H1 (cell line): Measurements from ENCODE around the gene ZSCAN20. TPM values are rescaled to one million over a fixed set of nuclear protein-coding genes. Genes with fewer than 3 reads are reported as not detected.

ENCODE experiments used
- CTCF ChIA-PET: fragments of 300-600 bp; sonication (Branson Sonifier 250); formaldehyde crosslinking; loops from one replicate; lab custom pipeline; 2021; ENCODE audit not compliant: partially characterized antibody; lab: Charles Lee
- POLR2A ChIA-PET: fragments of 300-600 bp; sonication (Branson Sonifier 250); formaldehyde crosslinking; loops from one replicate; lab custom pipeline; 2021; ENCODE audit warnings: inconsistent platforms; ENCODE audit not compliant: partially characterized antibody; lab: Charles Lee
- DNase-seq, 2 experiments: peaks; one replicate each; pipeline versions ENCODE4 v3.0.0 to v3.0.0-alpha.2; 2010 to 2022; ENCODE audit warnings: low spot score in 2 of 2, low read depth in 1 of 2, mixed read lengths in 1 of 2
- FAIRE-seq: peaks from 2 replicates; lab custom pipeline; 2011; peaks lifted over from hg19 to GRCh38; lab: Jason Lieb, UNC
- H2AFZ ChIP-seq: 2 replicates; pipeline ENCODE4 v1.8.1; 2012; ENCODE audit warnings: low read length, inconsistent platforms
- H2AK5ac ChIP-seq: 2 replicates; pipeline ENCODE4 v1.6.1; 2013; ENCODE audit warnings: low read depth, low read length
- H2BK120ac ChIP-seq: replicated peaks from 2 replicates; pipeline ENCODE3; 2013; ENCODE audit warnings: low read depth, low read length, inconsistent platforms
- H2BK12ac ChIP-seq: 2 replicates; pipeline ENCODE4 v1.6.1; 2013; ENCODE audit warnings: low read depth, low read length
- H2BK15ac ChIP-seq: 2 replicates; pipeline ENCODE4 v1.6.1; 2013; ENCODE audit warnings: low read length
- H2BK20ac ChIP-seq: 2 replicates; pipeline ENCODE4 v1.6.1; 2013; ENCODE audit warnings: low read length
- H2BK5ac ChIP-seq: 2 replicates; pipeline ENCODE4 v1.6.1; 2013; ENCODE audit warnings: low read depth, low read length
- H3K14ac ChIP-seq: 2 replicates; pipeline ENCODE4 v1.6.1; 2013; ENCODE audit warnings: inconsistent platforms; ENCODE audit not compliant: insufficient read length
- H3K18ac ChIP-seq: 2 replicates; pipeline ENCODE4 v1.6.1; 2013; ENCODE audit warnings: low read length; ENCODE audit errors: extremely low read depth
- H3K23ac ChIP-seq: 2 replicates; pipeline ENCODE4 v1.6.1; 2013; ENCODE audit warnings: inconsistent platforms; ENCODE audit not compliant: insufficient read length
- H3K23me2 ChIP-seq: 2 replicates; pipeline ENCODE4 v1.6.1; 2013; ENCODE audit warnings: low read depth, low read length
- H3K27ac ChIP-seq: 2 replicates; pipeline ENCODE4 v1.6.1; 2011; ENCODE audit warnings: low read depth, low read length, inconsistent platforms
- H3K27me3 ChIP-seq, 4 experiments: replicated peaks in 1 of 4; 1 replicate in 1 of 4; 2 replicates in 3 of 4; pipeline versions ENCODE4 v1.6.1 to v1.8.1; 2011 to 2013; ENCODE audit warnings: low read length in 3 of 4, mild to moderate bottlenecking in 3 of 4, inconsistent platforms in 2 of 4, mixed read lengths in 2 of 4, moderate library complexity in 1 of 4; ENCODE audit not compliant: control insufficient read depth in 3 of 4, insufficient read depth in 3 of 4; ENCODE audit errors: extremely low read depth in 1 of 4
- H3K36me3 ChIP-seq, 4 experiments: 2 replicates each; pipeline versions ENCODE4 v1.6.1 to v1.8.1; 2011 to 2013; ENCODE audit warnings: mild to moderate bottlenecking in 4 of 4, low read length in 3 of 4, moderate library complexity in 2 of 4, control low read depth in 1 of 4, inconsistent platforms in 1 of 4; ENCODE audit not compliant: insufficient read depth in 4 of 4, control insufficient read depth in 2 of 4
- H3K4ac ChIP-seq: replicated peaks from 2 replicates; pipeline ENCODE3; 2013; ENCODE audit warnings: low read length, low read depth, mixed read lengths, inconsistent platforms; ENCODE audit not compliant: insufficient read length
- H3K4me1 ChIP-seq, 4 experiments: replicated peaks in 1 of 4; 1 replicate in 1 of 4; 2 replicates in 3 of 4; pipeline versions ENCODE4 v1.6.1 to v1.8.1; 2011 to 2013; ENCODE audit warnings: low read length in 3 of 4, inconsistent platforms in 2 of 4, mixed read lengths in 1 of 4; ENCODE audit not compliant: insufficient read depth in 4 of 4, control insufficient read depth in 3 of 4
- H3K4me2 ChIP-seq, 2 experiments: 2 replicates each; pipeline versions ENCODE4 v1.6.1 to v1.8.1; 2011 to 2013; ENCODE audit warnings: low read depth in 2 of 2, low read length in 2 of 2, control low read depth in 1 of 2, inconsistent platforms in 1 of 2, mild to moderate bottlenecking in 1 of 2; ENCODE audit not compliant: insufficient read depth in 1 of 2
- H3K4me3 ChIP-seq, 4 experiments: fragments of 200-600, 300-600 bp in 1 of 4; sonication (generic), shearing (Covaris generic), sonication (Bioruptor Twin) in 1 of 4; 2 replicates each; pipeline versions ENCODE4 v1.5.1 to v1.8.1; 2011 to 2016; ENCODE audit warnings: low read length in 4 of 4, low read depth in 3 of 4, control low read depth in 2 of 4, inconsistent platforms in 2 of 4, mild to moderate bottlenecking in 2 of 4, mixed read lengths in 1 of 4, moderate library complexity in 1 of 4; ENCODE audit not compliant: insufficient read depth in 2 of 4; ENCODE audit errors: extremely low read depth in 1 of 4
- H3K56ac ChIP-seq: replicated peaks from 2 replicates; pipeline ENCODE3; 2013; ENCODE audit warnings: low read depth, mild to moderate bottlenecking, mixed read lengths, low read length, inconsistent platforms; ENCODE audit not compliant: insufficient read length
- H3K79me1 ChIP-seq: 2 replicates; pipeline ENCODE4 v1.6.1; 2013; ENCODE audit warnings: low read depth, low read length, control low read depth
- H3K79me2 ChIP-seq, 2 experiments: 2 replicates each; pipeline versions ENCODE4 v1.6.1 to v1.8.1; 2012 to 2013; ENCODE audit warnings: low read length in 2 of 2, mild to moderate bottlenecking in 2 of 2, inconsistent platforms in 1 of 2; ENCODE audit not compliant: insufficient read depth in 2 of 2, control insufficient read depth in 1 of 2
- H3K9ac ChIP-seq, 4 experiments: replicated peaks in 1 of 4; 1 replicate in 1 of 4; 2 replicates in 3 of 4; pipeline versions ENCODE4 v1.6.1 to v1.8.1; 2011 to 2013; ENCODE audit warnings: low read depth in 3 of 4, low read length in 3 of 4, control low read depth in 2 of 4, mild to moderate bottlenecking in 2 of 4, moderate library complexity in 2 of 4, inconsistent platforms in 1 of 4; ENCODE audit errors: extremely low read depth in 1 of 4
- H3K9me3 ChIP-seq, 2 experiments: 2 replicates each; pipeline versions ENCODE4 v1.6.1 to v1.8.1; 2012 to 2013; ENCODE audit warnings: mild to moderate bottlenecking in 2 of 2, moderate library complexity in 2 of 2, control low read depth in 1 of 2, inconsistent platforms in 1 of 2, low read depth in 1 of 2, low read length in 1 of 2, mixed read lengths in 1 of 2; ENCODE audit not compliant: insufficient read depth in 2 of 2
- H4K20me1 ChIP-seq, 2 experiments: replicated peaks in 1 of 2; 2 replicates each; pipeline versions ENCODE3 to v1.8.1; 2011 to 2013; ENCODE audit warnings: inconsistent platforms in 2 of 2, low read length in 2 of 2, mild to moderate bottlenecking in 1 of 2; ENCODE audit not compliant: insufficient read depth in 2 of 2, control insufficient read depth in 1 of 2
- H4K5ac ChIP-seq: 2 replicates; pipeline ENCODE4 v1.6.1; 2013; ENCODE audit warnings: low read length, low read depth, mixed read lengths, inconsistent platforms; ENCODE audit not compliant: insufficient read length
- H4K8ac ChIP-seq: 2 replicates; pipeline ENCODE4 v1.8.0; 2013; ENCODE audit warnings: mild to moderate bottlenecking, moderate library complexity, low read length, inconsistent platforms; ENCODE audit not compliant: insufficient read depth; ENCODE audit errors: extremely low read depth
- H4K91ac ChIP-seq: replicated peaks from 2 replicates; pipeline ENCODE3; 2013; ENCODE audit warnings: low read length, mixed read lengths, inconsistent platforms; ENCODE audit not compliant: insufficient read length
- BCL11A ChIP-seq, 2 experiments: IDR thresholded peaks; one replicate each; pipeline ENCODE4 v1.6.1; 2011; ENCODE audit warnings: low read depth in 2 of 2, low read length in 2 of 2, mild to moderate bottlenecking in 2 of 2
- CREB1 ChIP-seq: IDR thresholded peaks from 2 replicates; pipeline ENCODE4 v1.6.1; 2012; ENCODE audit warnings: inconsistent platforms
- FOSL1 ChIP-seq: IDR thresholded peaks from 2 replicates; pipeline ENCODE4 v1.6.1; 2011; ENCODE audit warnings: mild to moderate bottlenecking, low read depth, low read length, moderate library complexity; ENCODE audit not compliant: insufficient read depth
- KDM5A ChIP-seq: fragments of 200-600 bp; IDR thresholded peaks from 2 replicates; pipeline ENCODE4 v1.7.1; 2012; ENCODE audit warnings: mild to moderate bottlenecking, low read length, inconsistent platforms, mixed read lengths
- POLR2A ChIP-seq, 2 experiments: IDR thresholded peaks; 1 replicate in 1 of 2; 2 replicates in 1 of 2; pipeline ENCODE4 v1.6.1; 2011; ENCODE audit warnings: low read depth in 2 of 2, low read length in 2 of 2, mild to moderate bottlenecking in 2 of 2; ENCODE audit errors: control extremely low read depth in 1 of 2
- POU5F1 ChIP-seq: IDR thresholded peaks from 2 replicates; pipeline ENCODE4 v1.6.1; 2011; ENCODE audit warnings: low read depth, mild to moderate bottlenecking, low read length, moderate library complexity
- SIN3A ChIP-seq, 2 experiments: IDR thresholded peaks in 1 of 2; conservative IDR thresholded peaks in 1 of 2; 2 replicates each; pipeline ENCODE4 v1.6.1; 2011 to 2012; ENCODE audit warnings: low read length in 2 of 2, improper control_type of control experiment in 1 of 2, low read depth in 1 of 2, mild to moderate bottlenecking in 1 of 2
- SIRT6 ChIP-seq: IDR thresholded peaks from one replicate; pipeline ENCODE4 v1.7.1; 2012; ENCODE audit warnings: low read length, inconsistent platforms
- SIX5 ChIP-seq: IDR thresholded peaks from 2 replicates; pipeline ENCODE4 v1.6.1; 2011; ENCODE audit warnings: mild to moderate bottlenecking, low read depth, low read length
- SP2 ChIP-seq: IDR thresholded peaks from 2 replicates; pipeline ENCODE4 v1.6.1; 2012; ENCODE audit warnings: mild to moderate bottlenecking, low read length, inconsistent platforms
- TCF12 ChIP-seq: IDR thresholded peaks from 2 replicates; pipeline ENCODE4 v1.6.1; 2011; ENCODE audit warnings: low read depth, mild to moderate bottlenecking, low read length
- TEAD4 ChIP-seq: IDR thresholded peaks from 2 replicates; pipeline ENCODE4 v1.6.1; 2012; ENCODE audit warnings: low read depth, low read length, inconsistent platforms, mixed read lengths
- ZNF274 ChIP-seq: IDR thresholded peaks from 2 replicates; pipeline ENCODE4 v1.7.0; 2012; ENCODE audit warnings: low read length, borderline replicate concordance; ENCODE audit errors: extremely low read depth
- WGBS, 2 experiments: shearing (Covaris generic) in 1 of 2; methylation state at CpG; one replicate each; pipeline versions ENCODE4 v1.1.6 to v1.1.7; 2013 to 2015; ENCODE audit warnings: low lambda C conversion rate in 2 of 2, mixed read lengths in 2 of 2, inconsistent platforms in 1 of 2, low coverage in 1 of 2, missing lambda C conversion rate in 1 of 2; ENCODE audit not compliant: insufficient replicate concordance in 2 of 2, insufficient coverage in 1 of 2, insufficient read length in 1 of 2; ENCODE audit errors: extremely low coverage in 1 of 2, missing lambda C conversion rate in 1 of 2; 5-methylcytosine and 5-hydroxymethylcytosine counted together
- polyA plus RNA-seq, 7 experiments: library from polyadenylated mRNA; depleted of rRNA in 3 of 7; stranded (reverse) in 5 of 7; unstranded in 2 of 7; fragments of >200 nt in 5 of 7; fragments of 200-250 nt in 2 of 7; gene quantifications; 1 replicate in 5 of 7; 2 replicates in 1 of 7; 4 replicates in 1 of 7; pipeline versions ENCODE4 v1.2.1 to v1.2.3, GENCODE V29; 2011 to 2013; ENCODE audit warnings: missing spikeins in 2 of 7, mixed read lengths in 2 of 7
- total RNA-seq: library from RNA; stranded (reverse); fragmentation: NEBNext Ultra II Directional; extraction: Animal tissue kit (Norgen Biotek cat#: 25700); gene quantifications from 2 replicates; pipeline ENCODE4 v1.2.1, GENCODE V29; 2021
- TF ChIP-seq, protein P1 (sequence below): IDR thresholded peaks from 2 replicates; pipeline ENCODE4 v1.6.1; 2012; ENCODE audit warnings: low read length, inconsistent platforms

The ZSCAN20 gene
- total and polyA plus RNA-seq, 2 of the 8 experiments (the other 6 are each of a cell fraction or from before 2014, with no cell fraction given): 0.70 to 3.4 TPM

DNA sequence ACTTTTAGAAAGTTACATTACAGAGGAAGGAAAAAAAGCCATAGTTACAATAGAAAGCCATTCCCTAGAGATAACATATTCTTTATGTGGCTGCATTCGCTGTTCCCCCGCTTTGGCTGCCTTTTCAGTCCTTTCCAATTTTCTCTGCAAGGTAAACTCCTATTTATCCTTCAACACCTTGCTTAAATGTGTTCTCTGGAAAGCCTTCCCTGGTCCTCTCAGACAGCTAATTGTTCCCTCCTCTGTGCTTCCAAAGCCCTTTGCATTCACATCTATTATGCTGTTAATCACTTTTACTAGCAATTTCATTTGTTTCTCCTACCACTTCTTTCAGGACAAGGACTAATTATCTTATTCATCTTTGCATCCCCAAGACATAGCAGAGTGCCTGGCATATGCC, 43.1 kb upstream of the ZSCAN20 start:
- no peaks in the 10 kb centered on the region; the same call in 1 of the 2 replicates for H3K79me1 ChIP-seq
- no peak overlapping the region for H2BK15ac ChIP-seq
- no peak overlapping the region for H2BK120ac ChIP-seq
- H2BK5ac ChIP-seq: no peak overlapping the region
- DNase-seq: no peak
- H3K27me3 ChIP-seq: peaks cover 0 to 22% (median 14%) of the 10 kb centered on the region in 4 experiments; a peak in 5 of 7 replicates
- H3K36me3 ChIP-seq: no peaks in the 10 kb centered on the region
- H4K5ac ChIP-seq: no peak overlapping the region
- no peak overlapping the region for H4K8ac ChIP-seq
- no peak overlapping the region for H3K9ac ChIP-seq
- CTCF ChIA-PET: interaction anchor here (0.7 to 0.8 kb wide), 2 partner anchors 50 to 245 kb away, joined by 3 to 4 read pairs; no protein-coding TSS in a partner anchor
- FAIRE-seq: no peak
- no peak overlapping the region for H3K23ac ChIP-seq
- H3K9me3 ChIP-seq: no peaks in the 10 kb centered on the region
- no peak overlapping the region for H2BK20ac ChIP-seq
- H3K14ac ChIP-seq: no peak overlapping the region
- H3K4me2 ChIP-seq: peak overlapping the region; percentile 81 to 89
- H4K20me1 ChIP-seq: no peaks in the 10 kb centered on the region
- no peak overlapping the region for H4K91ac ChIP-seq
- H3K4me3 ChIP-seq: peak overlapping the region in 2 of 4 experiments; percentile 66; a peak in 4 of 8 replicates
- no peak overlapping the region for H3K56ac ChIP-seq
- H2BK12ac ChIP-seq: no peak overlapping the region
- POLR2A ChIA-PET: interaction anchor here (0.6 to 2.4 kb wide), 2 partner anchors 8 to 534 kb away, joined by 3 to 9 read pairs; no protein-coding TSS in a partner anchor
- no peaks in the 10 kb centered on the region for H3K79me2 ChIP-seq
- H2AK5ac ChIP-seq: no peak overlapping the region
- H3K4me1 ChIP-seq: peaks cover 0 to 22% (median 4%) of the 10 kb centered on the region in 4 experiments
- H2AFZ ChIP-seq: no peak overlapping the region
- 15% methylated on average over 2 of the region's 2 CpGs; no CpG with 5 or more reads in 1 of the 2 experiments for WGBS, 2 experiments
- H3K4ac ChIP-seq: no peak overlapping the region
- H3K23me2 ChIP-seq: peaks cover 5% of the 10 kb centered on the region; the same call in 1 of the 2 replicates
- no peak overlapping the region for H3K27ac ChIP-seq
- H3K18ac ChIP-seq: no peak overlapping the region
- no peak for TF ChIP-seq TEAD4
- TF ChIP-seq, protein P1, sequence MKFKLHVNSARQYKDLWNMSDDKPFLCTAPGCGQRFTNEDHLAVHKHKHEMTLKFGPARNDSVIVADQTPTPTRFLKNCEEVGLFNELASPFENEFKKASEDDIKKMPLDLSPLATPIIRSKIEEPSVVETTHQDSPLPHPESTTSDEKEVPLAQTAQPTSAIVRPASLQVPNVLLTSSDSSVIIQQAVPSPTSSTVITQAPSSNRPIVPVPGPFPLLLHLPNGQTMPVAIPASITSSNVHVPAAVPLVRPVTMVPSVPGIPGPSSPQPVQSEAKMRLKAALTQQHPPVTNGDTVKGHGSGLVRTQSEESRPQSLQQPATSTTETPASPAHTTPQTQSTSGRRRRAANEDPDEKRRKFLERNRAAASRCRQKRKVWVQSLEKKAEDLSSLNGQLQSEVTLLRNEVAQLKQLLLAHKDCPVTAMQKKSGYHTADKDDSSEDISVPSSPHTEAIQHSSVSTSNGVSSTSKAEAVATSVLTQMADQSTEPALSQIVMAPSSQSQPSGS: no peak
- no peak for TF ChIP-seq POLR2A (IDR thresholded peaks at IDR 0.05; ENCODE audit: control extremely low read depth in 1 of 2, low read depth in 2 of 2, low read length in 2 of 2)
- no peak for TF ChIP-seq ZNF274
- TF ChIP-seq KDM5A: no peak
- no peak for TF ChIP-seq BCL11A (IDR thresholded peaks at IDR 0.05; ENCODE audit: low read depth in 2 of 2, low read length in 2 of 2)
- no peak for TF ChIP-seq SIX5
- no peak for TF ChIP-seq SP2
- TF ChIP-seq SIRT6: no peak
- TF ChIP-seq POU5F1: no peak
- no peak for TF ChIP-seq TCF12
- no peak for TF ChIP-seq FOSL1
- no peak for TF ChIP-seq SIN3A (conservative IDR thresholded peaks at IDR 0.05 in 1 of 2, IDR thresholded peaks at IDR 0.05 in 1 of 2; ENCODE audit: low read depth in 1 of 2, low read length in 2 of 2)
- no peak for TF ChIP-seq CREB1
